Left renal pelvis (tissue), 4 donors: ENCODE results near the gene CPAMD8. TPM values are rescaled to one million over a fixed set of nuclear protein-coding genes. Genes with fewer than 3 reads are reported as not detected.

ENCODE experiments used
- DNase-seq, 4 donors: peaks; one replicate each; pipeline ENCODE4 v3.0.0-alpha.2; 2013; ENCODE audit warnings: low read depth in 4 of 4, low spot score in 3 of 4
- polyA plus RNA-seq, 4 donors: library from polyadenylated mRNA; unstranded; fragments of 120-200 nt; gene quantifications; one replicate each; pipeline ENCODE4 v1.2.1, GENCODE V29; 2013; ENCODE audit not compliant: insufficient read length in 4 of 4

Gene CPAMD8
- polyA plus RNA-seq, 4 donors: 34.3 to 59.8 (median 40.3) TPM

DNA sequence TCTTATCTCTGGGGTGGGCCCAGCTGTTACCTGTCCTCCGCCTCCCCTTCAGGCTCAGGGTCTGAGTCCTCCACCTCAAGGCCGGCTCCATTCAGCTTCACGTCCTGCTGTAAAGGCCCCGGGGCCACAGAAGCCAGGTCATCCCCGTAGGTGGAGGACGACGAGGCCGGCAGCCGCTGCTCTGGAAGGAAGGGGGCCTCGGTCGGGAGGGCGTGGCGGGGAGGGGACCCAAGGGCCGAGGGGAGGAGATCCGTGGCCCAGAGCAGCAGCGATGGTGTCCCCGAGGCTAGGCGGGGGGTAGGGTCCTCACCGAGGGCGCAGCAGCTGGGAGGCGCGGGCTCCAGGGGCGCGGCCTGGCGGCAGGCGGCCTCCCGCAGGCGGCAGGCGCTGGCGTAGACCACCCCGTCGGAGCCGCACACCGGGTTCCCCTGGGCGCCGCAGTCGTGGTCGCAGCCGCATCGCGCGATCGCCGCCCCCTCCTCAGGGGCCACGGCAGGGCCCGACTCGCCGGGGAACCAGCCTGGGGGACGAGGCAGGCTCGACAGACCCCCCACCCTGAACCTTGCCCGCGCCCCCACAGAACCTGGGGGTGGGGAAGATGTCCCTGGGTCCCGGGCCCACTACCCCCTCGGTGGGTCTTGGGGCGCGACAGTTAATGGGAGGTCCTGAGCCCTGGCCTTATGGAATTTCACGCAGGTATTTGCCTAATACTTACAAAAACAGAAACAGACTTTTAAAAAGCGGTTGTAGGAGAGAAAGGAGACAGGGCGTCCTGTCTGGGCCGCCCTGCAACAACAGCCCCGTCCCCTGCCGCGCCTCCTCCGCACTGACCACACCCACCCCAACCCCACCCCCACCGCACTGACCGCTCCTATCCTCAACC, 130.2 kb downstream of the CPAMD8 start:
- DNase-seq: no peak

DNA sequence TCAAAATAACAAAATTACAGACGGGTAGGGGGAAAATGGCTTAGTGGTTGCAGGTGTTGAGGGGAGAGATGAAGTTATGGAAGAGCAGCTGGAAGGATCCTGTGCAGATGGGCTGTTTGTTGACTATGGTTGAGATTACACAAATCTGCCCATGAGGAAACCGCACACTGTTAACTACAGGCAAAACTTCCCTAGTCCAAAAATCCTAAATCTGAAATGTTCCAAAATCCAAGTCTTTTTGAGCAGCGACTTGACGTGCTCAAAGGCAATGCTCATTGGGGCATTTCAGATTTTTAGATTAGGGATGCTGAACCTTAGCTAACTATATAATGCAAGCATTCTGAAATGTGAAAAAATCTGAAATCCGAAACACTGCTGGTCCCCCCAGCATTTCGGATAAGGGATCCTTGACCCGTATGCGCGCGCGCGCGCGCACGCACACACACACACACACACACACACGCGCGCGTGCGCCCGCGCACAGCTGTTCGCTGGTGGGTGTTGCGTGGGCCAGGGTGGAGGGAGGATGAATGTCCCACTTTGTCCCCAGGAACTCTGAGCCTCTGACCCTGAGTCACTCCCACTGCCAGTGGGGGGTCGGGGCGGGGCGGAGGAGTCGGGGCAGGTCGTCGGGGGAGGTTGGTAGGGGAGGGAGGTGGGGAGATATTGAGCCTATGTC, 131.0 kb downstream of the CPAMD8 start:
- DNase-seq: no peak

DNA sequence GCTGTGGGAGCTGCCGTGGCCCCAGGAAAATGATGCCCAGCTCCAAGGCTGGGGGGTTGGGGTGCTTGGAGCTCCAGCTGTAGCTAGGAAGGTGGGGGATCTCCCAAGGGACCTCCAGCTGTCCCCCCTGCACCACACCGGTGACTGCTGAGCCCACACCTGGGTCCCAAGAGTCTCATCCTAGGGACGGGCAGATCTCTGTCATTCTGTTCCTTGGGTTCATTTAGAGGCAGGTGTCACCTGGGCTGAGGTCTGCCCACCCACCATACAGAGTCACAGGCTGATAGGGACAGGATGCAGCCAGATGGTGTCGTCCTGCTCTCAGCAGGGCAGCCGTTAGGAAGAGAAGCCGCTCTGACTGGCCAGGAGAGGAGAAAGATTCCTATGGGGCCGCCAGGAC, 132.5 kb downstream of the CPAMD8 start:
- DNase-seq: no peak

DNA sequence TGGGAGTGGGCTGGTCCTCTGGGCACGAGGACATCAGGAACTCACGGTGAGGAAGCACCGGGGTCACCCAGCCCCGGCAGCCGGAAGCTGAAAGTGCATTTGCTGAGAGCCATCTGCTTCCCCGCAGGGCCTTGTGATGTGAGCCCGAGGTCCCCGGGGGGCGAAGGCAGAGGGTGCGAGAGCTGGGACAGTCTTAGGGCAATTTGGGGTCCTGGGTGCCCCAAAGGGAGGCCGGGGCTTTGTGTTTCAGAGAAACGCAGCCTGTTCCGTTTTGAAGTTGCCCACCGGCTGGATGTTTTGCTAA, 133.0 kb downstream of the CPAMD8 start:
- no peak for DNase-seq

DNA sequence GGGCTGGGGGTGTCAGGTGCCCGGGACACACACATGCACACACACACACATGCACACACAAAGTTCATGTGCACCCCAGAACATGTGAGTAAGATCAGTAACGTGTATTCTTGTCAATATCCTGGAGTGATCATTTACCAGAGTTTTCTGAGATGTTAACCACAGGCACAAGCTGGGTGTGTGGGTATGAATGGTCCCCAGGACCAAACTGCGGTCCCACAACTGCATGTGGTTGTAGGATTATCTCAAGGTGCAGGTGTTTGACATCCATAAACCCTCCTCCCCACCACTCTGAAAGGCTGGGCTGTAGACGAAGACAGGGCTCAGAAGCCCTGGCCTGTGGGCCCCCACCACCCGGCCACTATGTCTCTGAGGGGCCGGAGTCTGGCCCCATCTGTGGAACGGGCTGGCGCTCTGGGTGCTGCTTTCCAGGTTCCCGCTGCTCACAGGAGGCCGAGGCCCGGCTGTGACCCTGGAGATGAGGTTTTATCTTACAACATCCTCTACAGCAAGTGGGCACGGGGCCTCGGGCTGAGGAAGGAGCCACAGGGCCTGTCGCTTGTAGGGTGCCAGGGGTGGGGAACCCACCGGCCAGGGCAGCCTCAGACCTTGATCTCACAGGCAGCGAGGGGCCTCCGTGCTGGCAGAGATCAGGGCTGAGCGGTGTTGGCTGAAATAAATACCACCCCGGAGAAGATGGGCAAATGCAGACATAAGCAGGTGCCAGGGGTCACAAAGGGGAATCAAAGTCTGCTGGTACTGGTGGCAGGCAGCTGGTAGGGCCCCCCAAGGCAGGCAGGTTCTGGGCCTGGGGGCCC, 133.5 kb downstream of the CPAMD8 start:
- DNase-seq: no peak

DNA sequence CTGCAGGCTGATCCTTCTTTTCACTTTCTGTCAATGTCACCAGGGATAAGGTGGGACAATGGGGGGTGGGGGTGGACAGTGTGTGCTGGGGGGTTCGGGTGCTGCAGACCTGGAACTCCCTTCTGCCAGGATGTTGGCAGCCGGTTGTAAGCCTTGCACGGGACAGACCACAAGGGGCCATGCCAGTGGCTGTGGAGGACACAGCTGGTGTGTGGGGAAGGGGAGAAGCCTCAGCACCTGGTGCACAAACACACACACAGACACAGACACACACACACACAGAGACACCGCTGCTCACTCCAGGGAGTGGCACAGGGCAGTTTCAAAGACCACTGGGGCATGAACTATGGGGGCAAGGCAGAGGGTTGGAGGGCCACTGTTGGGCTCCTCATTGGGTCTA, 134.2 kb downstream of the CPAMD8 start:
- no peak for DNase-seq

DNA sequence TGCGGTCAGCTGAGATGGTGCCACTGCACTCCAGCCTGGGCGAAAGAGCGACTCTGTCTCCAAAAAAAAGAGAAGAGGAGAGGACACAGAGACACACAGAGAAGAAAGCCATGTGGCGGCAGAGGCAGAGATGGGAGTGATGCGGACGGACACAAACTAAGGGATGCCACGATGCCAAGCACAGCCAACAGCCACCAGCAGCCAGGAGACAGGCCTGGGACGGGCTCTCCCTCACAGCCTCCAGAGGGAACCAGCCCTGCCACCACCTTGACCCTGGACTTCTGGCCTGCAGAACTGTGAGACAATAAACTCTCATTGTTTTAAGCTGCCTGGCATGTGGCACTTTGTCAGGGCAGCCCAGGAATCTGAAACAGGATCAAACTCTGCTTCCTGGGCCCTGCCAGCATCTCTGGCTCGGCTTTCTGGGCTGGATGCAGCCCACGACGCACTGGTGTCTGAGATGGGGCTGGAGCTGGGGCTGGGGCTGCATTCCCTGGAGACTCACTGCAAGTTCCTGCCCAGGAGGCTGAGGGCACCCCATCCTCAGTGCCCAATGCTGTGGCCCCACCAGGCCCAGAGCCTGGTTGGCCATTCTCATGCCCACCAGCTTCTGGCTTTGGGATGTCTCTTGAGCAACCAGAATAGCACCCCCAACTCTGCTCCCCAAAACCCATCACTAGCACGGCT, 134.8 kb downstream of the CPAMD8 start:
- no peak for DNase-seq

DNA sequence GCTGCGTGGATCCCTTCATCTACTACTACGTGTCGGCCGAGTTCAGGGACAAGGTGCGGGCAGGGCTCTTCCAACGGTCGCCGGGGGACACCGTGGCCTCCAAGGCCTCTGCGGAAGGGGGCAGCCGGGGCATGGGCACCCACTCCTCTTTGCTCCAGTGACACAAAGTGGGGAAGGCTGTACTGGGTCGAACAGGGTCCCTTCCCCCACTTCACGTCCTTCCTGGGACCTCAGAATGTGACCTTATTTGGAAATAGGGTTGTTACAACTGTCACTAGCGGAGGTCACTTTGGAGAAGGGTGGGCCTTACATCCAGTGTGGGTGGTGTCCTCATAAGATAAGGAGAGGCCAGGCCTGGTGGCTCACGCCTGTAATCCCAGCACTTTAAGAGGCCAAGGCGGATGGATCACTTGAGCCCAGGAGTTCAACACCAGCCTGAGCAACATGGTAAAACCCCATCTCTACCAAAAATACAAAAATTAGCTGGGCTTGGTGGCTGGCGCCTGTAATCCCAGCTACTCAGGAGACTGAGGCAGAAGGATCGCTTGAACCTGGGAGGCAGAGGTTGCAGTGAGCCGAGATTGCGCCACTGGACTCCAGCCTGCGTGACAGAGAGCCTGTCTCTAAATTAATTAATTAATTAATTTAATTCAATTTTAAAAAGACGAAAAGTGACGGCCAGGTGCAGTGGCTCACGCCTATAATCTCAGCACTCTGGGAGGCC, 136.0 kb downstream of the CPAMD8 start:
- no peak for DNase-seq

DNA sequence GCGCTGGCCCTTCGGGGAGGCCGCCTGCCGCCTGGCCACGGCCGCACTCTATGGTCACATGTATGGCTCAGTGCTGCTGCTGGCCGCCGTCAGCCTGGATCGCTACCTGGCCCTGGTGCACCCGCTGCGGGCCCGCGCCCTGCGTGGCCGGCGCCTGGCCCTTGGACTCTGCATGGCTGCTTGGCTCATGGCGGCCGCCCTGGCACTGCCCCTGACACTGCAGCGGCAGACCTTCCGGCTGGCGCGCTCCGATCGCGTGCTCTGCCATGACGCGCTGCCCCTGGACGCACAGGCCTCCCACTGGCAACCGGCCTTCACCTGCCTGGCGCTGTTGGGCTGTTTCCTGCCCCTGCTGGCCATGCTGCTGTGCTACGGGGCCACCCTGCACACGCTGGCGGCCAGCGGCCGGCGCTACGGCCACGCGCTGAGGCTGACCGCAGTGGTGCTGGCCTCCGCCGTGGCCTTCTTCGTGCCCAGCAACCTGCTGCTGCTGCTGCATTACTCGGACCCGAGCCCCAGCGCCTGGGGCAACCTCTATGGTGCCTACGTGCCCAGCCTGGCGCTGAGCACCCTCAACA, 136.6 kb downstream of the CPAMD8 start:
- no peak for DNase-seq

DNA sequence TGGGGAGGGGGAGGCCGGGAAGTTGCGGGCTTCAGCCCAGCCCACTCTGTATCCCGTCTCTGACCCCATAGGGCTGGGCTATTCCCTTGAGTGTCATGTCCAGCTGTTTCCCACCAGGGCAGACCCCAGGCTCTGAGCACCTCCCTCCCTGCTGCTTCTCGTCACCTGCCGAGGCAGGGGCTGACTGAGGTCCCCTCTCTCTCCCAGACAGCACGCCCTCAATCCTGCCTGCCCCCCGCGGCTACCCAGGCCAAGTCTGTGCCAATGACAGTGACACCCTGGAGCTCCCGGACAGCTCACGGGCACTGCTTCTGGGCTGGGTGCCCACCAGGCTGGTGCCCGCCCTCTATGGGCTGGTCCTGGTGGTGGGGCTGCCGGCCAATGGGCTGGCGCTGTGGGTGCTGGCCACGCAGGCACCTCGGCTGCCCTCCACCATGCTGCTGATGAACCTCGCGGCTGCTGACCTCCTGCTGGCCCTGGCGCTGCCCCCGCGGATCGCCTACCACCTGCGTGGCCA, 137.2 kb downstream of the CPAMD8 start:
- no peak for DNase-seq

DNA sequence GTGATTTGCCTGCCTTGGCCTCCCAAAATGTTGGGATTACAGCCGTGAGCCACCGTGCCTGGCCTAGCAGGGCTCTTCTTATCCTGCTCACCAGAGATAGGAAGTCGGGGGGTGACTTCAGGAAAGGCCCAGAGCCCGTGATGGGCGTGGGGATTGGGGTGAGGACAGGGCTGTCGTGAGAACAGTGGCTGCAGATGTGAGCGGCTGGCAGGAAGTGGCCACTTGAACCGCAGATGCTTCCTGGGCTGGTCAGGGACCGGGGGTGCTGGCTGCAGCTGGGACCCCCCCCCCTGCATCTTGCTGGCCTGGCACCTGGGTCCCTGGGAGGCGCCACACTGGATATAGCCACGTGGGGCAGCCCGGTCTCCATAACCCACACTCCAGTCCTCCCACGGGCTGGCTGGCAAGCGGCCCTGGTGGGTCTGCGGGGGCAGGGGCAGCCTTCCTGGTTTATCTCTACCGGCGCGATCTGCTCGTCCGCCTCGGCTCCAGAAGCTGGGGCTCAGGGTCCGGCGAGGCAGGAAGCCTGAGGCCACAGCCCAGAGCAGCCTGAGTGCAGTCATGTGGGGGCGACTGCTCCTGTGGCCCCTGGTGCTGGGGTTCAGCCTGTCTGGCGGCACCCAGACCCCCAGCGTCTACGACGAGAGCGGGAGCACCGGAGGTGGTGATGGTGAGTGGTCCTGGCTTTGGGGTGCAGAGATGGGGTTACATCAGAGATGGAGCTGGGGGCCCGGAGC, 137.8 kb downstream of the CPAMD8 start, which contains the start of gene F2RL3:
Gene F2RL3 (plus strand): TSS at position 371 of the 737 bp plus-strand sequence. CDS start 191 bp downstream, at position 562.
- DNase-seq: no peak

DNA sequence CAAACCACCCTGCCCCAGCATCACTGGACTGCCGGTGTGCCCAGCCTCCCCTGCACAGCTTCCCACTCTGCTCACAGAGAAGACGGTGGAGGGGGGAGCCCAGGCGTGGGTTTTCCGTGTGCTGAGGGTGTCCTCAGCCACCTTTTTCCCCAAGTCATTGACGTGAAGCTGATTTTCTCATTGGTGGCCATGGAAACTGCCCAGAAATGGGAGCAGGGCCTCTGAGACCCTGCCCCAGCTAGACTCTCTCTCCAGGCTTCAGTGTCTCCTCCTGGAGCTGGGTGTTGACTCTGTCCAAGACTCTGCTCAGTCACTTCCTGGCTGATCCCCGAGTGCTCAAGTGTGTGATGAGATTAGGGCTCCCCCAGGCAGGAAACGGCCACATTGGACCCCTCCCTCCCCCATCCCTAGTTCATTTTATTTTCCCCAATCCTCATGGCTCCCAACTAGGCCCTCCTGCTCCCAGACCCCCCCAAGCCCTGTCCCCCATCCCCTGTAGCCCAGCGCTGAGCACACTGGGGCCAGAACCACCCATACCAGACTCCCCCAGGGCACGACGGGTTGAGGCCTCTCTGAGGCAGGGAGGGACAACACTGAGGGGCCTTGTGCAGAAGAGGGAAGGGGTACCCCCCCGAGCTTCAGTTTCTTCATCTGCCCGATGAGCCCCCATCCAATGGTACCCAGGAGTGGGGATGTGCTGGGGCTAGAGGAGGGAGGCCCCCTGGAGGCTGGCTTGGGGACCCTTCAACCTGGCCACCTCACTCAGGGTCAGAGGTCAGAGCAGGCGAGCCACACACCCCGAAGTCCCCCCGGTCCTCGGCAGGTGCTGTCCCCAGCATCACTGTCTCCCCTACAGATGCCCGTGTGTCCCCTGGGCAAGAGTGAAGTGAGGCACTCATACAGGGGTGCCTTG, 139.0 kb downstream of the CPAMD8 start:
- DNase-seq: no peak

DNA sequence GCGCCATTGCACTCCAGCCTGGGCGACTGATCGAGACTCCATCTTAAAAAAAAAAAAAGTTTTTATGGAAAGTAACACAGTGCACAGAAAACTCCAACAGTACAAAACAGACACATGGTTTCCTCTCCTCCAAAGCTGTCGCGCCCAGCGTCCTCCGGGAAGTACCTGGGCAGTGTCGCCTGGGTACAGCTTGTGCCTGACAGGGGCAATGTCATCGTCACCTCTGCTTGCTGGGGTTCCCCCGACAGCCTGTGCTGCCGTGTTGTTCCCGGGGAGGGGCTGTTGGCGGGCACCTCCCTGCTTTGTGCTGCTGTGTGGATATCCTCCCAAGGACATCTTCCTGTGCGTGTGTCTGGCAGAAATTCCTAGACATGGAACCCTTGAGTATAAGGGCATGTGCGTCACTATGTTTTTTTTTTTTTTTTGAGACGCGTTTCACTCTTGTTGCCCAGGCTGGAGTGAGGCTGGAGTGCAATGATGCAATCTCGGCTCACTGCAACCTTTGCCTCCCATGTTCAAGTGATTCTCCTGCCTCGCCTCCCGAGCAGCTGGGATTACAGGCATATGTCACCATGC, 140.2 kb downstream of the CPAMD8 start:
- no peak for DNase-seq

DNA sequence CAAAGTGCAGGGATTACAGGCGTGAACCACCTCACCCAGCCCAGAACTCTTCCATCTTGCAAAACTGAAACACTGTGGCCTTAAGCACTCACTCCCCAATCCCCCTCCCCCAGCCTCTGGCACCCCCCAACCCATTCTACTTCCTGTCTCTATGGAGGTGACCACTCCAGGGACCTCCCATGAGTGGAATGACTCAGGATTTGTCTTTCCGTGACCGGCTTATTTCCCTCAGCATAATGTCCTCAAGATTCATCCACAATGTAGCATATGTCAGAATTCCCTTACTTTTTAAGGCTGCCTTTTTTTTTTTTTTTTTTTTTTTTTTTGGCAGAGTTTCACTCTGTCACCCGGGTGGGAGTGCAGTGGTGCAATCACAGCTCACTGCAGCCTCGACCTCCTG, 141.4 kb downstream of the CPAMD8 start:
- DNase-seq: no peak

DNA sequence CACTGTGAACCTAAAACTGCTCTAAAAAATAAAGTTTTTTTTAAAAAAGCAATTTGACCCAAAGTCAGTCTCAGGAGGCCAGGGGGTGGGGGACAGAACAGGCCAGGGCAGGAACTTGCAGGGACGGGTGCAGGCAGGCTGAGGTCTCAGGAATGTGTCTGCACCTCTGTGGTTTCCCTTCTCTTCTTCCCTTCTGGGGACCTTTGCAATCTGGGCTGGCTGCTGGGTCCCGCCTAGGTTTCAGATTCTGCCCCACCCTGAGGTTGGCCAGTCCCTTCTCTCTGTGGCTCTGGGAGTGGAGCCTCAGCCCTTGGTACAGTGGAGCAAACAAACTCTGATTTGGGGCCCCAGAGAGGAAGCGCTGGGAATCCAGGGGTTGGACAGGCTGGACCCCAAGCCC, 143.1 kb downstream of the CPAMD8 start:
- no peak for DNase-seq

DNA sequence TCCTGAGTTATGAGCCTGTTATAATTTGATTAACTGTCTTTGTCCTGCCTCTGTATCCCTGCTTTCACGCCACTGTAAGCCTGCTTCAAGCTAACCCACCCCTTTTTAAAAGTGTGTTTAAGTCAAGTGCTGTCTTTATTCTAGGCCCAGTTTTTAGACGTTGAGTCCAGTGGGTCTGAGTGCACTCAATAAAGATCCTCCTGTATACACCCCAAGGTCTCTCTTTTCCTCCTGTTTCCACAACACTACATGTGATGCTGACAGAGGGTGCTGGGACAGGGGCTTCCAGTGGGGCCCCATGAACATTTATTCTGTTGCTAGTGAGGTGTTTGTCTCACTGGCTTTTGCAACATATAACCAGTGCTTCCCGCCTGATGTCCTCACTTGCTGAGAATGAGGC, 144.5 kb downstream of the CPAMD8 start:
- DNase-seq: no peak

DNA sequence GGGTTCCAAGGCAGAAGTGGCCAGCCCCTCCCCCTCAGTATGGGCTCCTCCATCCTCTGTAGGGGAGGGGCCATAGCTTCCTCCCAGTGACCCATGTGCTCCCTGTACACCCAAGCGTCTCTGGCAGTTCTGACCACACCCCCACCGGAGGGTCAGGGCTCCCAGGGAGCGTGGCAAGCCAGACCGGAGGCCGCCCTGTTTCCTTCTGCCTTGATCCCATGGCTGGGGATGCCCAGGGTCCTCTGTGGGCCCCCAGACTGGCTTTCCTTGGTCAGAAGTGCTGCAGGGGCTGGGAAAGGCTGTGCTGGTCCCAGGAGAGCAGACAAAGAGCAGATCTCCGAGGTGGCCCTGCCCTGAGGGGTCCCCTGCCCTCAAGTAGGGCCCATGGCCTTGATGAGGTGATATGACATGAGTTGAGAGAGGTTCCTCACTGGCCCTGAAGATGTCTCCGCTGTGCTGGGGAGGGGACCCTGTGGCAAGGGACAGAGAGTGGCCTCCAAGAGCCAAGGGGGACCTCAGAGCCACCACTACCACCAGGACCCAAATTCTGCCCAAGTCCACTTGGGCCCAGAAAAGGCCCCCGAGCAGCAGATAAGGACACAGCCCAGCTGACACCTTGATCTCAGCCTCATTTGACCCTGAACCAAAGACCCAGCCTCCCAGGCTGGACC, 145.6 kb downstream of the CPAMD8 start:
- no peak for DNase-seq
